Activated naive CD4-positive, alpha-beta T cell treated with anti-CD3 and anti-CD28 coated beads, Interleukin-2, amount 10 ng/mL, durations not matched to agents 7 days and 5 days (primary cell): ENCODE data around the gene IGFBP1.
A peak's percentile ranks its signal among the peaks of the same experiment; 100 is the strongest.
"Not testable (repeated sequence)": the region's sequence is repeated elsewhere in the genome, so short reads cannot be mapped to it uniquely, and the experiment has no call there.

Experiments used
- CTCF ChIA-PET: fragments of 350-600 bp; sonication (Branson Sonifier 250); formaldehyde crosslinking; loops from one replicate; lab custom pipeline; 2021; ENCODE audit warnings: antibody characterized with exemption; lab: Charles Lee
- DNase-seq: peaks from one replicate; pipeline ENCODE4 v3.0.0-alpha.2; 2020
- H3K27ac Mint-ChIP-seq: one replicate; pipeline ENCODE4 v1.8.0; 2021; ENCODE audit warnings: mild to moderate bottlenecking, moderate library complexity, mixed read lengths
- H3K27me3 Mint-ChIP-seq: one replicate; pipeline ENCODE4 v1.8.0; 2021; ENCODE audit warnings: mild to moderate bottlenecking, mixed read lengths
- H3K36me3 Mint-ChIP-seq: one replicate; pipeline ENCODE4 v1.8.0; 2021; ENCODE audit warnings: mixed read lengths
- H3K4me1 Mint-ChIP-seq: one replicate; pipeline ENCODE4 v1.8.0; 2021; ENCODE audit warnings: mixed read lengths
- H3K4me3 Mint-ChIP-seq: one replicate; pipeline ENCODE4 v1.8.0; 2021; ENCODE audit warnings: mild to moderate bottlenecking, moderate library complexity, mixed read lengths
- H3K9me3 Mint-ChIP-seq: one replicate; pipeline ENCODE4 v1.8.0; 2021; ENCODE audit warnings: mixed read lengths

Gene IGFBP1

DNA sequence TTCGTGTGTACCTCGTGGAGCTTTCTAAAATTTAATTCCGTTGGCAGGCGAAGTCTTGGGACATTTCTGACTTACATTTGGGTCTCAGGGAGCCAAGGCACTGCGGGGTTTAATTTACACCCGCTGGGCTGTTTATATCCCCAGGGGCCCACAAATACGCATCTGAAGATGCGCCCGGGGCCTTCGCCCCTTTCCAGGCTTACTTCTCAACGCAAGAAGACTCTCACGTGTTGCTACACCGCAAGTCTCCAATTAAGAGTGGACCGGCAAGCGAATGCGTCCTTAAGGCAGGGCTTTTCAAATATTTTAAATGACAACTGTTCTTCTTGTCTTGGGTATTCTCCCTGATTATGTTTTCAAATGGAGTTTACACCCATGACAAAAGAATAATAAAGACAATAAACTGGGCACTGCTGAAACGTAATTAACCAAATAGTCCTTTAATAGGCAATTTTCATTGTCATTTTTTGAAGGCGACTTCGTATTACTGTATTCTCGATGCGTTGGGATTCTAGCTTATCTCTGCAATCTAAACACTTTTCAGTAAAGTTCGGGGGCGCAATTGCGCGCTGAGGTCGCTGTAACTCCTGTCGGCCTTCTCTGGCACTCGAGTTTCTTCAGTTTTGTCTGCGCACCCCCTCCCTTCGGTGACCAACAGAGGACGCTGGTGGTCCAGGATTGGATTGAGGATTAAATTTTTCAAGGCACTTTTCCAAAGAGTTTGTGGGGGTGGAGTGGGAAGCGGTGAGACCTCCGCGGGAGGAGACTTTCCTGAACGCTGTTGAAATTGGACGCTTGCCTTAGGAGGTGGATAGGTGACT, 33.6 kb downstream of the IGFBP1 start:
- CTCF ChIA-PET, result interaction anchor here (0.7 to 11.2 kb wide), 17 partner anchors 10 to 1344 kb away, joined by 3 to 84 read pairs (median 4); no protein-coding TSS in a partner anchor
- Mint-ChIP-seq H3K4me3 (peak overlapping the region; percentile 53), H3K27me3 (peaks cover 79% of the 10 kb centered on the region), H3K4me1 (peaks cover 47% of the 10 kb centered on the region), H3K36me3 (no peaks in the 10 kb centered on the region), H3K9me3 (no peaks in the 10 kb centered on the region), H3K27ac (peak overlapping the region; percentile 81)
- DNase-seq, result peak; percentile 42

DNA sequence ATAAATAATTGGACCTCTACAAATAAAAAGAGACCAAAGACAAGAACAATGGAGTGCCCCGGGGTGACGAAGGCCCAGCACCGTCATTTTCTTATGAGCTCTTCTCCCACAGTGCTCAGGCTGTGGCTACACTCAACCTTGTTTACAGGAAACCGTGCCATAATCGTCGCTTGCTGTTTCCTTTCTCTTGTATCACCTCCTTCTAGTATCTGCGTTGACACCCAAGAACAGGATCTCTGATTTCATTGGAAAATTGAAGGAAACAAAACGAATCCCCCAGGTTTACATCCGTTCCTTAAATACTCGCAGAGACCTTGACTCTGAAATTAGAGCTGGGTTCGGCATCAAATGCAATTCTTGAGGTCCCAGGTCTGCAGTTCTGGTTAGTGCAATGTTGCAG, 34.5 kb downstream of the IGFBP1 start:
- peak; percentile 43 for DNase-seq
- no peaks in the 10 kb centered on the region for H3K36me3 Mint-ChIP-seq
- no peaks in the 10 kb centered on the region for H3K9me3 Mint-ChIP-seq
- H3K27ac Mint-ChIP-seq, result peak overlapping the region; percentile 81
- H3K4me3 Mint-ChIP-seq, result peak overlapping the region; percentile 24
- CTCF ChIA-PET, result interaction anchor here (0.7 to 11.2 kb wide), 24 partner anchors 11 to 1343 kb away, joined by 3 to 84 read pairs (median 3); no protein-coding TSS in a partner anchor
- H3K27me3 Mint-ChIP-seq, result peaks cover 70% of the 10 kb centered on the region
- H3K4me1 Mint-ChIP-seq, result peaks cover 44% of the 10 kb centered on the region

DNA sequence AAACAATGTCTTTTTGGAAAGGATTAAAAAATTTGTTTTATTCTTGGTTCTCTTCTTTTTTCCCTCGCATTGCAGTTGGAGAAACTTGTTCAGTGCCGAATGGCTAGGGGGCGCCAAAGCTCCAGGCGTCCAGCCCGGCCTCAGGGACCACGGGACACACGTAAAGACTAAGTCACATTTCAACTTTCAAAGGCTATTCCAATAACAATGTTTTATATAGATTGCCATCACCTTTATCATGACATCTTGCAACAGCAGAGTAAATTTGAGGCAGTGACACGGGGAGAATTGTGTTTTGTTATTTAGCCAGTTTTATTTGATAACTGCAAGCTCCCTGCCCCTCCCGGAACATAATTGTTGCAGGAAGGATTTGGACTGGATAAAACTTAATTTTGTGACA, 35.0 kb downstream of the IGFBP1 start:
- Mint-ChIP-seq H3K9me3 (no peaks in the 10 kb centered on the region), H3K27ac (peak overlapping the region; percentile 81), H3K27me3 (peaks cover 65% of the 10 kb centered on the region), H3K4me1 (peaks cover 41% of the 10 kb centered on the region), H3K36me3 (no peaks in the 10 kb centered on the region), H3K4me3 (peak overlapping the region; percentile 24)
- CTCF ChIA-PET, result interaction anchor here (0.8 to 11.2 kb wide), 16 partner anchors 12 to 1330 kb away, joined by 3 to 84 read pairs (median 4); no protein-coding TSS in a partner anchor
- peak; percentile 74 for DNase-seq

DNA sequence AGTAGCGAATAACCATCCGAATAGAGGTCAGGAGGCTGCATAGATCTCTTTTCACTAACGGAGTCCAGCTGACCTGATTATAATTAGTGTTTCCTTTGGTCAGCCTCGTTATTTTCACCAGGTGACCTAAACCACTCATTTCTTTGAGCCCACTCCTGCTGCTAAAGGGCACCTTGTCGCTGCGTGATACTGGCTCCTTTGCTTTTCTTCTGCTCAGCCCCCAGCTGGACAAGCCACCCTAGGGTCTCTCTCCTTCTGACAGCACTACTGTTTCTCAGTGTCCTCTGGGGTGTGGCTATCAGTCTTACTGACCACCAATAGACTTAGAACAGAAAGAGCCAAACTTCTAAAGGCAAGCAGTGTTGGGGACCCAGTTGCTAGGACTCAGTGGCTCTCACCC, 35.5 kb downstream of the IGFBP1 start:
- Mint-ChIP-seq H3K4me1 (peaks cover 38% of the 10 kb centered on the region), H3K4me3 (no peak overlapping the region), H3K9me3 (no peaks in the 10 kb centered on the region), H3K27ac (no peak overlapping the region), H3K27me3 (peaks cover 60% of the 10 kb centered on the region), H3K36me3 (no peaks in the 10 kb centered on the region)
- CTCF ChIA-PET, result interaction anchor here (0.9 to 11.2 kb wide), 11 partner anchors 11 to 1329 kb away, joined by 3 to 84 read pairs (median 8); no protein-coding TSS in a partner anchor
- DNase-seq, result no peak

DNA sequence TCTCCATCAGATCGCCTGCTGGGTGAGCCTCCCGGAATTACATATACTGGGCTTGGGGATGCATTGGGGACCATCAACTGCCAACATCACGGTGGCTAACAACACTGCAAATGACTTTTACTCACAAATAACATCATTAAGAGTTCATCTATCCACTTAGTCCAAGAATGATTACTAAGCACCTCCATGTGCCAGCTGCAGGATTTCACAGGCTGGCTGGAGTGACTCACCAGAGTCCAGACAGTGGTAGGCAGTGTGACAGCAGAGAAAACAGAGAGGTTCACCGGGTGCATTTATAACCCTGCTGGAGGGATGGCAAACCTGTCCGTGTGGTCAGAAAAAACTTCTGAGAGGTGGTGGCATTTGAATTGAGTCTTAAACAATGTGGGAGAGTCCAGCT, 36.0 kb downstream of the IGFBP1 start:
- H3K36me3 Mint-ChIP-seq, result no peaks in the 10 kb centered on the region
- H3K9me3 Mint-ChIP-seq, result no peaks in the 10 kb centered on the region
- H3K4me1 Mint-ChIP-seq, result peaks cover 35% of the 10 kb centered on the region
- H3K4me3 Mint-ChIP-seq, result no peak overlapping the region
- no peak overlapping the region for H3K27ac Mint-ChIP-seq
- CTCF ChIA-PET, result interaction anchor here (1.9 to 11.2 kb wide), 2 partner anchors 13 to 1162 kb away, joined by 7 to 84 read pairs; no protein-coding TSS in a partner anchor
- peaks cover 57% of the 10 kb centered on the region for H3K27me3 Mint-ChIP-seq
- DNase-seq, result no peak

DNA sequence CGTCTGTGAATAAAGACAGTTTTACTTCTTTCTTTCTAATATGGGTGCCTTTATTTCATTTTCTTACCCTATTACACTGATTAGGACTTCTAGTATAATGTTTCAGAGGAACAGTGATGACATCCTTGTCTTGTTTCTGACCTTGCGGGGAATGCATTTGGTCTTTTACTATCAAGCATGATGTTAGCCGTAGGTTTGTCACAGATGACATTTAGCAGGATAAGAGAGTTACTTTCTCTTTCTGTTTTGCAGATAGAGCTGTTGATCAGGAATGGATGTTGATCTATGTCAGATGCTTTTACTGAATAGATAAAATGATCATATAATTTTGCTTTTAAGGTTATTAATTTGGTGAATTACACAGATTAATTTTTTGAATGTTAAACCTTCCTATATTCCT, 39.4 kb downstream of the IGFBP1 start:
- H3K4me1 Mint-ChIP-seq, result peaks cover 10% of the 10 kb centered on the region
- peaks cover 29% of the 10 kb centered on the region for H3K27me3 Mint-ChIP-seq
- DNase-seq, result no peak
- H3K9me3 Mint-ChIP-seq, result no peaks in the 10 kb centered on the region
- H3K27ac Mint-ChIP-seq, result peak overlapping the region; percentile 53
- H3K4me3 Mint-ChIP-seq, result peak overlapping the region; percentile 16
- CTCF ChIA-PET, result no interaction called here
- H3K36me3 Mint-ChIP-seq, result no peaks in the 10 kb centered on the region

DNA sequence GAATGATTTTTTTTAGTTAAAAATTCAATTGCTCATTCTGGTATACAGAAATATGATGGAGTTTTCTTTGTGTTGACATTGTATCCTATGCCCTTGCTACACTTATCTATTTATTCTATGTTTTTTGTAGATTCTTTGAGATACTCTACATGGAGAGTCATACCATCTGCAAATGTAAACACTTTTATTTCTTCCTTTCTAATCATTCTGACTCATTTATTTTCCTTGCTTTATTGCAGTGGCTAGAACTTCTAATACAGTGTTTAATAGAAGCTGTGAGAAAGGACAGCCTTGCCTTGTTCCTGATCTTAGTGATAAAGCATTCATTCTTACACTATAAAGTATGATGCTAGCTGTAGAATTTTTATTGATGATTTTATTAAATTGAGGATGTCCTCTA, 42.7 kb downstream of the IGFBP1 start:
- H3K4me1 Mint-ChIP-seq, result peaks cover 3% of the 10 kb centered on the region
- H3K9me3 Mint-ChIP-seq, result no peaks in the 10 kb centered on the region
- peaks cover 4% of the 10 kb centered on the region for H3K27me3 Mint-ChIP-seq
- CTCF ChIA-PET, result no interaction called here
- no peak overlapping the region for H3K27ac Mint-ChIP-seq
- DNase-seq, result no peak
- no peaks in the 10 kb centered on the region for H3K36me3 Mint-ChIP-seq
- H3K4me3 Mint-ChIP-seq, result no peak overlapping the region

DNA sequence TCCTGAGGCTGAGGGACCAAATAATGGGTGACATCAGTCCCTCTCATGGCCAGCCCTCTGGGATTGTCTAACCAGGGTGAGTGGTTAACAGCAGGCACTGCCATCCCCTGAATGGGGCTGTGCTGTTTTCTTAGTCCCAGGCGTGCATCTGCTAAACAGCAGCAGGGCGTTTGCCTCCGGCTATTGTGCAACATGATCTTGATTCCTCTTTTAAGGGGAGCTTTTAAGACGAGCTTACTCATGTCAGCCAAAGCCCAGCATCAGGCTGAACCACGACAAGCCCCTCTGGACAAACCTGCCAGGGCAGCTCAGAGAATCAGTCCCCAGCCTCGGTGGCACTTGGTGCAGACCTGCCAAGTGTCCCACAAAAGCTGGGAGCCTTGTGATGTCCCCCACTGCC, 49.0 kb downstream of the IGFBP1 start:
- Mint-ChIP-seq H3K9me3 (peaks cover 6% of the 10 kb centered on the region), H3K4me3 (no peak overlapping the region), H3K27ac (no peak overlapping the region), H3K4me1 (peaks cover 19% of the 10 kb centered on the region), H3K36me3 (peaks cover 3% of the 10 kb centered on the region), H3K27me3 (no peaks in the 10 kb centered on the region)
- CTCF ChIA-PET, result interaction anchor here (1.9 kb wide), 1 partner anchor 14 kb away, joined by 7 read pairs; no protein-coding TSS in a partner anchor
- DNase-seq, result no peak

DNA sequence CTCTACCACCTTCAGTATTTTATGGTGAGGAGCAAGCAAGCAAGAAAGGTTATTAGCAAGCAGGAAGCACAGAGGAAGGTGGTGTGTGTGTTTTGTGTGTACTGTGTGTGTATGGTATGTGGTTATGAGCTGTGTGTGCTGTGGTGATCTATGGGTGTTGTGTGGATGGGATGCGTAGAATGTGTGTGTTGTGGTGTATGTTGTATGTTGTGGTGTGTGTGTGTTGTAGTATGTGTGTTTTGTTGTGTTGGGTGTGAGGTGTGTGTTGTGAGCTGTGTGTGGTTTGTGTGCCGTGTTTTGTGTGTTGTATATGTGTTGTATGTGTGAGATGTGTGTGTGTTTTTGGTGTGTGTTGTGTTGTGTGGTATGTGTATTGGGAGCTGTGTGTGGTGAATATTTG, 49.6 kb downstream of the IGFBP1 start:
- H3K27me3 Mint-ChIP-seq, result no peaks in the 10 kb centered on the region
- peaks cover 19% of the 10 kb centered on the region for H3K4me1 Mint-ChIP-seq
- peaks cover 3% of the 10 kb centered on the region for H3K36me3 Mint-ChIP-seq
- CTCF ChIA-PET, result interaction anchor here (1.9 kb wide), 1 partner anchor 14 kb away, joined by 7 read pairs; no protein-coding TSS in a partner anchor
- no peak overlapping the region for H3K27ac Mint-ChIP-seq
- H3K4me3 Mint-ChIP-seq, result no peak overlapping the region
- H3K9me3 Mint-ChIP-seq, result peaks cover 6% of the 10 kb centered on the region
- no peak for DNase-seq

DNA sequence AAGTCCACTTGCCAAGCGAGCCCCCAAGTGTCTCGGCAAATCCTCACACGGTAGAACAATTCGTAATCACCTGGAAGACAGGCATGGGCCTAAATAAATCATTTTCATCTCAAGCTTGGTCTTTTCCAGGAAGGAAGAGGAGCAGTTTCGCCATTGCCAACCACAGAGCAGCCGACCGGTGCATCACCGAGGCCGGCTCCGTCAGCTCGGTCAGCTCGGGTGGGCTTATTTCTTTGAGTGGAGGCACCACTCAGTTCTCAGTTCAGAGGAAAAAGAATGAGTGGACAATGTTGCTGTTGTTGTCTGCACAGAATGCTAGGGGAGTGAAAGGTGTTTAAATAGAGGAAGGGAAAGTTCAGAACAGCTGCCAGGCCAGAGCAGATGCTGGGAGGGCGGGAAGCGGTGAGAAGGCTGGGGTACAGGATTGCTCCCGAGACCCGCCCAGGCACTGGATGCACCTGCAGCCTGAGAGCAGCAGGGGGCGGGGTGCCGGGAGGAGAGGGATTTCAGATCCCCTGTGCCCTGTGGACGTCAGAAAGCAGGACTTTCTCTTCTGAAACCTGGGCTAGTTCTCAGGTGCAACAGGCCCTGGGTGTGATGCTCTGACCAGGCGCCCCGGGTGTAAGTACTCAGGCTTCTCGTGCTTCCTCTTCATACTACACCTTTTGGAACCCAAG, 50.5 kb downstream of the IGFBP1 start:
- peaks cover 6% of the 10 kb centered on the region for H3K9me3 Mint-ChIP-seq
- H3K4me3 Mint-ChIP-seq, result no peak overlapping the region
- H3K27ac Mint-ChIP-seq, result no peak overlapping the region
- DNase-seq, result no peak
- CTCF ChIA-PET, result no interaction called here
- H3K36me3 Mint-ChIP-seq, result peaks cover 3% of the 10 kb centered on the region
- peaks cover 19% of the 10 kb centered on the region for H3K4me1 Mint-ChIP-seq
- H3K27me3 Mint-ChIP-seq, result no peaks in the 10 kb centered on the region

DNA sequence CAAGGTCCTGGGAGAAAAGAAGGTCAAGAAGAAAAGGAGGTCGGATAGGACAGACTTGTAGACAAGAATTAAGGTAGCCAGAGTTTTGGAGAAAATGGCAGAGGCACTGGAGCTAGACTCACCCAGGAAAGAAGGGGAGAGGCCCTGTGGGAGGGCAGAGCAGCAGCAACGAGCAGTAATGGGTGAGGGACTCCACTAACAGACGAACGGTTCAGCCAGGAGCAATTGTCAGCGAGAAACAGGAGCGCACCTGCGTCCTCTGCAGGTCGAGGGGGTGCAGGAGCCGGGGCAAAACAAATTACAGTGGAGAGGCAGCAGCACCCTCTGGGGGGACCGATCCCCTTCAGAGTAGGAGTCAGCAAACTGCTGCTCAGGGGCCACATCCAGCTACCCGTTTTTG, 51.3 kb downstream of the IGFBP1 start:
- CTCF ChIA-PET, result interaction anchor here (1.1 kb wide), 1 partner anchor 17 kb away, joined by 5 read pairs; no protein-coding TSS in a partner anchor
- Mint-ChIP-seq H3K27me3 (no peaks in the 10 kb centered on the region), H3K9me3 (peaks cover 6% of the 10 kb centered on the region), H3K4me3 (no peak overlapping the region), H3K4me1 (peaks cover 19% of the 10 kb centered on the region), H3K36me3 (peaks cover 3% of the 10 kb centered on the region), H3K27ac (no peak overlapping the region)
- DNase-seq, result no peak

DNA sequence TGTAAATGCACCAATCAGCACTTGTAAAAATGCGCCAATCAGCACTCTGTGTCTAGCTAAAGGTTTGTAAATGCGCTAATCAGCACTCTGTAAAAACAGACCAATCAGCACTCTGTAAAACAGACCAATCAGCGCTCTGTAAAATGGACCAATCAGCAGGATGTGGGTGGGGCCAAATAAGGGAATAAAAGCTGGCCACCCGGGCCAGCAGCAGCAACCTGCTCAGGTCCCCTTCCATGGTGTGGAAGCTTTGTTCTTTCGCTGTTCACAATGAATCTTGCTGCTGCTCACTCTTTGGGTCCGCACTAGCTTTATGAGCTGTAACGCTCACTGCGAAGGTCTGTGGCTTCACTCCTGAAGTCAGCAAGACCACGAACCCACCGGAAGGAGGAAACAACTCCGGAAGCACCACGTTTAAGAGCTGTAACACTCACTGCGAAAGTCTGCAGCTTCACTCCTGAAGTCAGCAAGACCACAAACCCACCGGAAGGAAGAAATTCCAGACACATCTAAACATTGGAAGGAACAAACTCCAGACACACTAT, 52.0 kb downstream of the IGFBP1 start:
- H3K9me3 Mint-ChIP-seq, H3K36me3 Mint-ChIP-seq, H3K27me3 Mint-ChIP-seq: not testable (repeated sequence)
- peak; percentile 66 for DNase-seq
- Mint-ChIP-seq H3K4me1 (peaks cover 19% of the 10 kb centered on the region), H3K27ac (peak overlapping the region; percentile 78), H3K4me3 (peak overlapping the region; percentile 65)
- CTCF ChIA-PET, result interaction anchor here (0.8 to 1.1 kb wide), 2 partner anchors 18 to 22 kb away, joined by 3 to 5 read pairs; no protein-coding TSS in a partner anchor

DNA sequence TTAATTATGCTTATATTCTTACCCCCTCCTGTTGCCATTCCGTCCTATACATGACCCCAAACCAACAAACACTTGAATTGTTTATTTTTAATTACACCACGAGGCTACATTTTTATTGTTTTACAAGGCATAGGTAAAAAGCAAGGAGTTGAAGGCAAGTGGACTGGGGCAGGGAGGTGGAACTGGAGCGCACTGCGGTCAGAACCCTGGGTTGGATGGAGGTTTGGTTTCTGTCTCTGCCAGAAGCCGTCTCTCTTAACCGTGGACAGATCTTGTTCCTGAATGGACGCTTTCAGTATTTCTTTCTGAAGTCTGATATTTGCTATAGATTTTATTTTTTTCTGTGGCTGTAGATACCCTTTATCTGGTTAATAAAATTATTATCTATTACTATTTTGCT, 52.7 kb downstream of the IGFBP1 start:
- no peaks in the 10 kb centered on the region for H3K27me3 Mint-ChIP-seq
- H3K4me1 Mint-ChIP-seq, result peaks cover 19% of the 10 kb centered on the region
- peaks cover 3% of the 10 kb centered on the region for H3K36me3 Mint-ChIP-seq
- CTCF ChIA-PET, result interaction anchor here (0.8 to 1.1 kb wide), 2 partner anchors 18 to 23 kb away, joined by 3 to 5 read pairs; no protein-coding TSS in a partner anchor
- no peak overlapping the region for H3K27ac Mint-ChIP-seq
- peak overlapping the region; percentile 65 for H3K4me3 Mint-ChIP-seq
- DNase-seq, result no peak
- H3K9me3 Mint-ChIP-seq, result peaks cover 6% of the 10 kb centered on the region
